Astrocyte (in vitro differentiated cells and primary cell): ENCODE results near the gene MTX1. TPM values are rescaled to one million over a fixed set of nuclear protein-coding genes. Genes with fewer than 3 reads are reported as not detected.

Experiments
- DNase-seq: peaks from one replicate; pipeline ENCODE4 v3.0.0-alpha.2; 2010; ENCODE audit warnings: low read depth
- FAIRE-seq: peaks from 2 replicates; lab custom pipeline; 2011; peaks lifted over from hg19 to GRCh38; lab: Jason Lieb, UNC
- H2AFZ ChIP-seq: 2 replicates; pipeline ENCODE4 v1.6.0; 2012; ENCODE audit warnings: low read depth, low read length, inconsistent platforms
- H3K27ac ChIP-seq: 2 replicates; pipeline ENCODE4 v1.5.1; 2011; ENCODE audit warnings: low read depth, low read length, inconsistent platforms
- H3K27me3 ChIP-seq: 2 replicates; pipeline ENCODE4 v1.6.0; 2011; ENCODE audit warnings: low read length, inconsistent platforms; ENCODE audit not compliant: insufficient read depth
- H3K36me3 ChIP-seq: 2 replicates; pipeline ENCODE4 v1.5.1; 2011; ENCODE audit warnings: low read length, inconsistent platforms; ENCODE audit not compliant: insufficient read depth
- H3K4me1 ChIP-seq: 2 replicates; pipeline ENCODE4 v1.5.1; 2011; ENCODE audit warnings: low read length, inconsistent platforms; ENCODE audit not compliant: insufficient read depth
- H3K4me2 ChIP-seq: 2 replicates; pipeline ENCODE4 v1.6.0; 2012; ENCODE audit warnings: low read length, inconsistent platforms
- H3K4me3 ChIP-seq: 2 replicates; pipeline ENCODE4 v1.5.1; 2011; ENCODE audit warnings: low read depth, mild to moderate bottlenecking, low read length, inconsistent platforms; ENCODE audit not compliant: insufficient read depth
- H3K79me2 ChIP-seq: 2 replicates; pipeline ENCODE4 v1.6.0; 2012; ENCODE audit warnings: mild to moderate bottlenecking, low read length, inconsistent platforms; ENCODE audit not compliant: insufficient read depth
- H3K9ac ChIP-seq: 2 replicates; pipeline ENCODE4 v1.6.0; 2012; ENCODE audit warnings: mild to moderate bottlenecking, low read length, inconsistent platforms
- H3K9me3 ChIP-seq: 2 replicates; pipeline ENCODE4 v1.5.1; 2012; ENCODE audit warnings: low read depth, mild to moderate bottlenecking, low read length, inconsistent platforms; ENCODE audit not compliant: insufficient read depth
- H4K20me1 ChIP-seq: 2 replicates; pipeline ENCODE4 v1.6.0; 2012; ENCODE audit warnings: low read length, inconsistent platforms; ENCODE audit not compliant: insufficient read depth
- H3K27ac Mint-ChIP-seq: one replicate; pipeline ENCODE4 v1.8.0; 2021; ENCODE audit warnings: mild to moderate bottlenecking, mixed read lengths; ENCODE audit not compliant: unreplicated experiment
- H3K27me3 Mint-ChIP-seq: one replicate; pipeline ENCODE4 v1.8.0; 2021; ENCODE audit warnings: low read depth, mixed read lengths; ENCODE audit not compliant: unreplicated experiment
- H3K36me3 Mint-ChIP-seq: one replicate; pipeline ENCODE4 v1.8.0; 2021; ENCODE audit warnings: low read depth, mixed read lengths; ENCODE audit not compliant: unreplicated experiment
- H3K4me1 Mint-ChIP-seq: one replicate; pipeline ENCODE4 v1.8.0; 2021; ENCODE audit warnings: low read depth, mixed read lengths; ENCODE audit not compliant: unreplicated experiment
- H3K4me3 Mint-ChIP-seq: one replicate; pipeline ENCODE4 v1.8.0; 2021; ENCODE audit warnings: mild to moderate bottlenecking, moderate library complexity, mixed read lengths; ENCODE audit not compliant: unreplicated experiment
- H3K9me3 Mint-ChIP-seq: one replicate; pipeline ENCODE4 v1.8.0; 2021; ENCODE audit warnings: mild to moderate bottlenecking, mixed read lengths; ENCODE audit not compliant: unreplicated experiment
- CTCF ChIP-seq: IDR thresholded peaks from 2 replicates; pipeline ENCODE4 v1.5.1; 2011; ENCODE audit warnings: low read depth, mild to moderate bottlenecking, inconsistent platforms, low read length, moderate library complexity; ENCODE audit not compliant: insufficient read depth
- EZH2 ChIP-seq: IDR thresholded peaks from 2 replicates; pipeline ENCODE4 v1.6.1; 2012; ENCODE audit warnings: mild to moderate bottlenecking, low read length, inconsistent platforms; ENCODE audit not compliant: insufficient read depth
- total RNA-seq: library from RNA; stranded (reverse); gene quantifications from 2 replicates; pipeline ENCODE4 v1.2.1, GENCODE V29; 2021

MTX1 gene
- total RNA-seq, 1 donor from 2014 or later: 41.8 TPM

GRCh38 chr1:155179112-155180031 lies 29.1 kb upstream of the MTX1 start:
- H3K9ac ChIP-seq: no peak overlapping the region
- no peaks in the 10 kb centered on the region for H3K27me3 ChIP-seq
- H2AFZ ChIP-seq: no peak overlapping the region
- DNase-seq: no peak
- peaks cover 8% of the 10 kb centered on the region for H3K36me3 ChIP-seq
- Mint-ChIP-seq H3K9me3 (no peaks in the 10 kb centered on the region), H3K27me3 (no peaks in the 10 kb centered on the region), H3K36me3 (peaks cover 12% of the 10 kb centered on the region), H3K4me1 (peaks cover 13% of the 10 kb centered on the region), H3K4me3 (no peak overlapping the region), H3K27ac (no peak overlapping the region)
- H3K4me3 ChIP-seq: no peak overlapping the region
- TF ChIP-seq CTCF (no peak), EZH2 (no peak)
- H3K27ac ChIP-seq: no peak overlapping the region
- no peak for FAIRE-seq
- H3K4me1 ChIP-seq: peaks cover 7% of the 10 kb centered on the region
- H3K9me3 ChIP-seq: no peaks in the 10 kb centered on the region
- peaks cover 7% of the 10 kb centered on the region for H3K79me2 ChIP-seq
- peaks cover 16% of the 10 kb centered on the region for H4K20me1 ChIP-seq
- no peak overlapping the region for H3K4me2 ChIP-seq

GRCh38 chr1:155181371-155182051 lies 27.0 kb upstream of the MTX1 start:
- TF ChIP-seq CTCF (no peak), EZH2 (no peak)
- no peaks in the 10 kb centered on the region for H3K27me3 Mint-ChIP-seq
- Histone ChIP-seq H4K20me1 (peaks cover 11% of the 10 kb centered on the region), H2AFZ (no peak overlapping the region), H3K4me1 (no peaks in the 10 kb centered on the region), H3K79me2 (no peaks in the 10 kb centered on the region), H3K9ac (no peak overlapping the region), H3K4me2 (no peak overlapping the region), H3K4me3 (no peak overlapping the region), H3K36me3 (peaks cover 8% of the 10 kb centered on the region), H3K27me3 (no peaks in the 10 kb centered on the region), H3K9me3 (no peaks in the 10 kb centered on the region), H3K27ac (no peak overlapping the region)
- no peak overlapping the region for H3K27ac Mint-ChIP-seq
- FAIRE-seq (no peak), DNase-seq (no peak)
- peaks cover 13% of the 10 kb centered on the region for H3K36me3 Mint-ChIP-seq
- peaks cover 2% of the 10 kb centered on the region for H3K4me1 Mint-ChIP-seq
- H3K9me3 Mint-ChIP-seq: no peaks in the 10 kb centered on the region
- no peak overlapping the region for H3K4me3 Mint-ChIP-seq
